22Rv1 (cell line): Measurements from ENCODE around the gene GOLPH3L.

Experiments used
- H3K27ac ChIP-seq: fragments of 450-650 bp; 2 replicates; pipeline ENCODE4 v1.5.1; 2017
- CTCF ChIP-seq: fragments of 450-650 bp; IDR thresholded peaks from 2 replicates; pipeline ENCODE4 v1.5.1; 2017; ENCODE audit warnings: mild to moderate bottlenecking
- ZFX ChIP-seq: fragments of 450-650 bp; IDR thresholded peaks from 2 replicates; pipeline ENCODE4 v1.6.1; 2017; ENCODE audit warnings: antibody characterized with exemption, borderline replicate concordance

The GOLPH3L gene

GRCh38 chr1:150708595-150708994, 11.6 kb upstream of the GOLPH3L start:
- no peak overlapping the region for H3K27ac ChIP-seq
- TF ChIP-seq ZFX (no peak), CTCF (no peak)

GRCh38 chr1:150706091-150706490, 9.1 kb upstream of the GOLPH3L start:
- TF ChIP-seq CTCF (no peak), ZFX (no peak)
- no peak overlapping the region for H3K27ac ChIP-seq

- no peak overlapping the region for H3K27ac ChIP-seq
- TF ChIP-seq CTCF (no peak), ZFX (no peak)
Measured at GRCh38 chr1:150703427-150703826, 6.5 kb upstream of the GOLPH3L start.

- H3K27ac ChIP-seq: peak overlapping the region; percentile 77
Measured at GRCh38 chr1:150696590-150696989, 364 bp downstream of the GOLPH3L start.

GRCh38 chr1:150696162-150696561, 792 bp downstream of the GOLPH3L start:
- H3K27ac ChIP-seq: peak overlapping the region; percentile 77
- TF ChIP-seq ZFX: no peak
- no peak for TF ChIP-seq CTCF

More at GRCh38 chr1:150696590-150696989, 364 bp downstream of the GOLPH3L start:
- no peak for TF ChIP-seq ZFX
- TF ChIP-seq CTCF: no peak

- TF ChIP-seq CTCF (no peak), ZFX (no peak)
Measured at GRCh38 chr1:150695561-150695960, 1.4 kb downstream of the GOLPH3L start.

GRCh38 chr1:150692720-150693119, 4.2 kb downstream of the GOLPH3L start:
- no peak overlapping the region for H3K27ac ChIP-seq
- TF ChIP-seq CTCF (no peak), ZFX (no peak)

More at GRCh38 chr1:150695561-150695960, 1.4 kb downstream of the GOLPH3L start:
- no peak overlapping the region for H3K27ac ChIP-seq
